Transverse colon (tissue), 4 donors: Measurements from ENCODE around the gene AMOTL1. TPM values are rescaled to one million over a fixed set of nuclear protein-coding genes. Genes with fewer than 3 reads are reported as not detected.
"Not testable (repeated sequence)": the region's sequence is repeated elsewhere in the genome, so short reads cannot be mapped to it uniquely, and the experiment has no call there.

Source experiments
- DNase-seq: peaks from one replicate; pipeline ENCODE4 v3.0.0-alpha.2; 2019
- H3K27ac ChIP-seq, 4 donors: fragments of 200-600 bp; sonication (generic); 2 replicates each; pipeline ENCODE4 v1.5.1; 2016 to 2018; ENCODE audit warnings: inconsistent platforms in 4 of 4
- H3K27me3 ChIP-seq: fragments of 200-600 bp; sonication (generic); 2 replicates; pipeline ENCODE4 v1.5.1; 2017; ENCODE audit warnings: inconsistent platforms
- H3K36me3 ChIP-seq, 4 donors: fragments of 200-600 bp; sonication (generic); 2 replicates each; pipeline ENCODE4 v1.5.1; 2017 to 2019; ENCODE audit warnings: inconsistent platforms in 4 of 4
- H3K4me1 ChIP-seq, 4 donors: fragments of 200-600 bp; sonication (generic); 2 replicates each; pipeline ENCODE4 v1.5.1; 2017 to 2020; ENCODE audit warnings: inconsistent platforms in 4 of 4
- H3K4me3 ChIP-seq, 4 donors: fragments of 200-600 bp; sonication (generic); 1 replicate in 1 of 4; 2 replicates in 3 of 4; pipeline versions ENCODE4 v1.5.1 to v1.6.1; 2017 to 2019; ENCODE audit warnings: inconsistent platforms in 4 of 4
- H3K9me3 ChIP-seq, 2 donors: fragments of 200-600 bp; sonication (generic); 2 replicates each; pipeline ENCODE4 v1.5.1; 2017 to 2019; ENCODE audit warnings: inconsistent platforms in 2 of 2
- EP300 ChIP-seq: sonication (generic); formaldehyde crosslinking; IDR thresholded peaks from one replicate; pipeline ENCODE4 v1.6.1; 2017; ENCODE audit warnings: antibody characterized with exemption, low read depth
- POLR2A ChIP-seq: fragments of 450-650 bp; IDR thresholded peaks from one replicate; pipeline ENCODE4 v1.6.1; 2016; ENCODE audit warnings: antibody characterized with exemption, mild to moderate bottlenecking, moderate library complexity
- POLR2AphosphoS5 ChIP-seq, 3 donors: sonication (generic); formaldehyde crosslinking; IDR thresholded peaks; one replicate each; pipeline ENCODE4 v1.6.1; 2016; ENCODE audit warnings: antibody characterized with exemption in 3 of 3
- WGBS, 2 donors: methylation state at CpG; one replicate each; pipeline ENCODE4 v1.1.5; 2018; ENCODE audit warnings: low coverage in 1 of 2; 5-methylcytosine and 5-hydroxymethylcytosine counted together
- in situ Hi-C, 4 donors: fragments of 200-750 bp; cut with MboI; loops; one replicate each; pipeline versions ENCODE4 v1.15.0 to v1.15.1; 2017; ENCODE audit warnings: low sequenced_read_pairs in 3 of 4, low pct_ligation_motif_present in 1 of 4, low pct_unique_long_range_greater_than_20kb in 1 of 4
- intact Hi-C: fragments of 100-400 bp; cut with DNase I; formaldehyde crosslinking; loops from one replicate; pipeline ENCODE4 v1.15.1; 2023; ENCODE audit warnings: low total_unique reads
- total RNA-seq, 4 donors: library from RNA; depleted of rRNA; stranded (reverse); fragments of >200 nt; gene quantifications; one replicate each; pipeline ENCODE4 v1.1.0, GENCODE V29; 2016
- TF ChIP-seq, protein P1 (sequence below), 5 experiments: fragments of 200-600 bp in 3 of 5; fragments of 450-650 bp in 2 of 5; sonication (generic) in 3 of 5; IDR thresholded peaks; 1 replicate in 2 of 5; 2 replicates in 3 of 5; pipeline ENCODE4 v1.5.1; 2016 to 2017; ENCODE audit warnings: antibody characterized with exemption in 5 of 5, inconsistent platforms in 3 of 5, mild to moderate bottlenecking in 2 of 5, moderate library complexity in 1 of 5

The AMOTL1 gene
- total RNA-seq, 4 donors from 2014 or later, result 14.3 to 23.9 (median 16.8) TPM

DNA sequence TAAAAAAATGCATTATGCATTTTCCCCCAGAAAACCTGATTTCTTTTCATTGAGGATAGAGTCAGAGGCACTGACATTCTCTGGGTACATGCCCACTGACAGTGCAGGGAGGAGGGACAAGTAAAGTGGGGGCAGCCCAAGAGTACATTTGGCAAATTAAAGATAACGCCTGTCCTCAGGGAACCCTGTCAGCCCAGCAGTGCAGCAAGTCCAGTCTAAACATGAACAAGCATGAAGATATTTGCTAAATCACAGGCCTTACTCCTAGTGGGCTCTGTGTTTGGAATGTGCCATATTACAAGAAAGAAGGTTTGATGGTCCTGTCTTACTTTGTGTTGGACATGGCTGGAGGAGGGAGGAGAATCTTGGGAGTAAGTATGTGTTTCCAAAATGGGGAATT is 37.9 kb downstream of the AMOTL1 start:
- 40 to 71% methylated on average over 1 of the region's 1 CpG for WGBS, 2 donors
- DNase-seq, result no peak
- intact Hi-C loops (no loop called here), in situ Hi-C loops (no loop called here)
- H3K27ac ChIP-seq, result peak overlapping the region; percentile 11 to 54 (median 28)
- no peaks in the 10 kb centered on the region for H3K9me3 ChIP-seq
- TF ChIP-seq, protein P1, sequence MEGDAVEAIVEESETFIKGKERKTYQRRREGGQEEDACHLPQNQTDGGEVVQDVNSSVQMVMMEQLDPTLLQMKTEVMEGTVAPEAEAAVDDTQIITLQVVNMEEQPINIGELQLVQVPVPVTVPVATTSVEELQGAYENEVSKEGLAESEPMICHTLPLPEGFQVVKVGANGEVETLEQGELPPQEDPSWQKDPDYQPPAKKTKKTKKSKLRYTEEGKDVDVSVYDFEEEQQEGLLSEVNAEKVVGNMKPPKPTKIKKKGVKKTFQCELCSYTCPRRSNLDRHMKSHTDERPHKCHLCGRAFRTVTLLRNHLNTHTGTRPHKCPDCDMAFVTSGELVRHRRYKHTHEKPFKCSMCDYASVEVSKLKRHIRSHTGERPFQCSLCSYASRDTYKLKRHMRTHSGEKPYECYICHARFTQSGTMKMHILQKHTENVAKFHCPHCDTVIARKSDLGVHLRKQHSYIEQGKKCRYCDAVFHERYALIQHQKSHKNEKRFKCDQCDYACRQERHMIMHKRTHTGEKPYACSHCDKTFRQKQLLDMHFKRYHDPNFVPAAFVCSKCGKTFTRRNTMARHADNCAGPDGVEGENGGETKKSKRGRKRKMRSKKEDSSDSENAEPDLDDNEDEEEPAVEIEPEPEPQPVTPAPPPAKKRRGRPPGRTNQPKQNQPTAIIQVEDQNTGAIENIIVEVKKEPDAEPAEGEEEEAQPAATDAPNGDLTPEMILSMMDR (IDR thresholded peaks at IDR 0.05), result no peak
- TF ChIP-seq POLR2AphosphoS5 (IDR thresholded peaks at IDR 0.05), result no peak
- no peak for TF ChIP-seq POLR2A
- TF ChIP-seq EP300, result no peak
- H3K27me3 ChIP-seq, result no peaks in the 10 kb centered on the region
- no peaks in the 10 kb centered on the region for H3K36me3 ChIP-seq
- peaks cover 3 to 18% (median 8%) of the 10 kb centered on the region in 4 donors for H3K4me1 ChIP-seq
- no peak overlapping the region for H3K4me3 ChIP-seq

DNA sequence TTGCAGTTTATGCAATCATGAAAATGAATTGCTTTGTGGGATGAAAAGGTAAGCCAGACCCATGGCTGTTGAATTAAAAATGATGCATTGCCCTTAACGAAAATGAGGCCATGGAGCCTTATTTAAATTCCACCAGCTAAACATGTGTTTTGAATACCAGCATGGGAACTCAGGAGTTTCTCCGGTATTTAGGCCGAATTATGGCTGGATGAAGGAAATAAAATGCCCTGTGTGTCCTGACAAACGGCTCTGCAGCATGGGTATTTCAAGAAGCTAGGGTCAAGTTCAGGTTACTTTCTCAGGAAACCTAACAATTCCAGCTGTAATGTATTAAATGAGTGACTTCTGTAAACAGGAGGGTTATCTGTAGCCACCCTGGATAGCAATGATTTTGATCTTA is 38.3 kb downstream of the AMOTL1 start:
- 40 to 53% methylated on average over 1 to 4 of the region's 4 CpGs for WGBS, 2 donors
- TF ChIP-seq EP300, result no peak
- TF ChIP-seq POLR2A, result no peak
- TF ChIP-seq, protein P1 (IDR thresholded peaks at IDR 0.05), result no peak
- TF ChIP-seq POLR2AphosphoS5 (IDR thresholded peaks at IDR 0.05), result no peak
- DNase-seq, result no peak
- H3K36me3 ChIP-seq, result no peaks in the 10 kb centered on the region
- intact Hi-C loops, result no loop called here
- no peaks in the 10 kb centered on the region for H3K27me3 ChIP-seq
- peak overlapping the region in 3 of 4 donors; percentile 11 to 54 (median 36) for H3K27ac ChIP-seq
- no peaks in the 10 kb centered on the region for H3K9me3 ChIP-seq
- H3K4me3 ChIP-seq, result no peak overlapping the region
- peaks cover 3 to 16% (median 8%) of the 10 kb centered on the region in 4 donors for H3K4me1 ChIP-seq
- in situ Hi-C loops, result no loop called here

DNA sequence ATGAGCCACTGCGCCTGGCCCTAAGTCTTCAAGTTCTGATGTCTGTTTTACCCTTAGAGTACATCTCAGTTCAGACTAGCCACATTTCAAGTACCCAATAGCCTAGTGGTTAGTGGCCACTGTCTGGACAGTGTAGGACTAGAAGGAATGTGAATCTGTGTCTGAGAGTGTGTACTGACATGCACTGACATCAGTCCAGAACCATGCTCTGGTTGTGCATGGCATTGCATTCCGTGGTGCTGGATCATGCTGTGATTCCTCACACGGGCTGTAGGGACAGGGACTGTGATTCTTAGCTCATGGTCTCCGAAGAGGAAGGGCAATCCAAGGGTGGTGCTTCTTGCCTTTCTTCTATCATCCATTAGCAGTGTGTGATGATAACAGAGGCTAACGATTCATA is 41.1 kb downstream of the AMOTL1 start:
- DNase-seq, result no peak

DNA sequence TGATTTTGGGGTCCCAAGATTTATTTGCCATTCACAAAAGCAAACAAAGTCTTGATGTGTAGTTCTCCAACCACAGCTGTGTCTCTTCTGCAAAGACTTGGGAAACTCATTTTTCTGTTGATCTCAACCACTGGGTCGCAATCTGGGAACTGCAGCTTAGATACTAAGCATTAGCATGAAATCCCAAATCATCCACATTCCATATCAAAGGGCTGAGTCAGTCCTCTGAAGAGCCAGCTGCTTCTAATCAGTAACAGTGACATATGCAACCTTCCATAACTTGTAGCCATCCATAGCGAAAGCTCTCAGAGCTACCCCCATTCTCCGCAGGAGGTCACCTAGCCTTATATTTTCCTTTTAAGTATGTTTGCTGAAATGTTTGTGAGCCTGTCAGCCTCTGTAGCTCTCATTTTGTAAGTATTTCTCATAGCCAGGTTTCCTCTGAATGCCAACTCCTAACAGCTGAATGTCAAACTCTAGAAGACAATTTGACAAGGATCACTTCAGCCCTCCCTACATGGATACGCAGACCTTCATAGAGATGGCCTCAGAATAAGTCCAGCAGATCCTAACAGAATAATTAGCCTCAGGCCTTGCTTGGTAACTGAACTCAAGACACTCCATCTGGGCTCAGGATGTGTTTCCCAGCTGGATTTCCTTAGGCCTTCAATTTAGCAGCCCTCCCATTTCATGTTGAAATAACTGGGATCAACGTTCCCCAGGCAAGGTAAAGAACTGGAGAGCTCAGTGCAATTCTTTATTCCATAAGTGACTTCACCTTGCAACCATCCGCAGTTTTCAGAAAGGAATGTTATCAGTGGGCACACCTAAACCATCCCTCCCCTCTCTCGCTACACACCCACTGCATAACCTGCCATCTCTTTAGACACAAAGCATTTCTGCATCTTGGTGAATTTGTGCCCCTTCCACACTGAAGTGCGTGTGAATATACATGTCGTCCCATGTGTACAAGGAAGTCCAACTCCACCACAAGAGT is 44.9 kb downstream of the AMOTL1 start:
- H3K27ac ChIP-seq, result peak overlapping the region; percentile 47 to 67 (median 51)
- in situ Hi-C loops, H3K27me3 ChIP-seq, H3K9me3 ChIP-seq, H3K36me3 ChIP-seq, intact Hi-C loops, H3K4me3 ChIP-seq, DNase-seq: not testable (repeated sequence)
- 85 to 88% methylated on average over 5 to 8 of the region's 9 CpGs for WGBS, 2 donors
- H3K4me1 ChIP-seq, result peaks cover 0 to 10% (median 2%) of the 10 kb centered on the region in 4 donors

More for the DNA sequence above, 41.1 kb downstream of the AMOTL1 start:
- 65 to 66% methylated on average over 2 to 5 of the region's 5 CpGs for WGBS, 2 donors
- Histone ChIP-seq H3K4me1 (peaks cover 3 to 22% (median 10%) of the 10 kb centered on the region in 4 donors), H3K4me3 (no peak overlapping the region), H3K9me3 (no peaks in the 10 kb centered on the region), H3K27ac (peak overlapping the region in 2 of 4 donors; percentile 2 to 31), H3K27me3 (no peaks in the 10 kb centered on the region), H3K36me3 (no peaks in the 10 kb centered on the region)
- in situ Hi-C loops (no loop called here), intact Hi-C loops (no loop called here)
- TF ChIP-seq POLR2AphosphoS5 (IDR thresholded peaks at IDR 0.05), result peak in 1 of 3 donors; percentile 53
- TF ChIP-seq, protein P1 (IDR thresholded peaks at IDR 0.05), result no peak
- no peak for TF ChIP-seq EP300
